AG09309 (cell line): ENCODE data around the gene ZSWIM4.
A peak's percentile ranks its signal among the peaks of the same experiment; 100 is the strongest.

Experiments
- DNase-seq: peaks from one replicate; pipeline ENCODE4 v3.0.0-alpha.2; 2010; ENCODE audit warnings: low read depth
- H3K4me3 ChIP-seq: 2 replicates; pipeline ENCODE4 v1.5.1; 2011; ENCODE audit warnings: mild to moderate bottlenecking, low read depth, low read length, moderate library complexity; ENCODE audit not compliant: control insufficient read depth
- CTCF ChIP-seq: IDR thresholded peaks from 2 replicates; pipeline ENCODE4 v1.5.1; 2011; ENCODE audit warnings: mild to moderate bottlenecking, low read depth, low read length, inconsistent platforms; ENCODE audit not compliant: insufficient read depth, control insufficient read depth; ENCODE audit errors: missing control alignments

The ZSWIM4 gene

GRCh38 chr19:13864667-13865570 lies 69.7 kb downstream of the ZSWIM4 start:
- peak overlapping the region; percentile 58 for H3K4me3 ChIP-seq
- no peak for DNase-seq
- TF ChIP-seq CTCF: no peak

- DNase-seq: no peak
- peak overlapping the region; percentile 58 for H3K4me3 ChIP-seq
- TF ChIP-seq CTCF: no peak
Observed at GRCh38 chr19:13865571-13866462, 70.6 kb downstream of the ZSWIM4 start.

GRCh38 chr19:13866463-13867046 lies 71.3 kb downstream of the ZSWIM4 start:
- DNase-seq: no peak
- no peak for TF ChIP-seq CTCF
- H3K4me3 ChIP-seq: peak overlapping the region; percentile 58

GRCh38 chr19:13868663-13869062 lies 73.4 kb downstream of the ZSWIM4 start:
- no peak for DNase-seq
- no peak overlapping the region for H3K4me3 ChIP-seq
- no peak for TF ChIP-seq CTCF

- no peak for DNase-seq
- no peak overlapping the region for H3K4me3 ChIP-seq
- TF ChIP-seq CTCF: no peak
Observed at GRCh38 chr19:13869281-13869680, 74.0 kb downstream of the ZSWIM4 start.

GRCh38 chr19:13870873-13871272 lies 75.6 kb downstream of the ZSWIM4 start:
- no peak for TF ChIP-seq CTCF
- H3K4me3 ChIP-seq: no peak overlapping the region
- no peak for DNase-seq
